ENCODE results near the gene DECR2. TPM values are rescaled to one million over a fixed set of nuclear protein-coding genes. Genes with fewer than 3 reads are reported as not detected.
A peak's percentile ranks its signal among the peaks of the same experiment; 100 is the strongest.

Gene DECR2
- total and polyA plus RNA-seq, 9 of the 15 experiments (the other 6 are each of a cell fraction or from before 2014, with no cell fraction given), result 1.0 to 31.9 (median 10.3) TPM

- 5% methylated on average over 41 of the region's 123 CpGs for WGBS (ENCODE audit: insufficient coverage, low coverage, missing lambda C conversion rate)
- H3K9ac ChIP-seq (ENCODE audit: insufficient read depth in 1 of 2, low read depth in 2 of 2, low read length in 2 of 2), result peak within 1 kb of the TSS; percentile 80 to 98
- no peaks in the 10 kb centered on the region for H3K9me3 ChIP-seq (replicated peaks; ENCODE audit: control insufficient read depth, insufficient read depth, low read depth, low read length)
- intact Hi-C loops (cut with micrococcal nuclease), result no loop called here
- peak; percentile 69 for ATAC-seq
- peaks cover 7% of the 10 kb centered on the region; the same call in 2 of the 3 replicates for H3K36me3 ChIP-seq (ENCODE audit: control insufficient read depth, insufficient read depth, low read length)
- no peaks in the 10 kb centered on the region for H3K27me3 ChIP-seq (ENCODE audit: control insufficient read depth in 2 of 2, insufficient read depth in 2 of 2, low read length in 2 of 2)
- peaks cover 33% of the 10 kb centered on the region for H3K79me2 ChIP-seq (ENCODE audit: control insufficient read depth, insufficient read depth, low read length)
- no peaks in the 10 kb centered on the region for H3K9me1 ChIP-seq (ENCODE audit: control insufficient read depth, insufficient read depth, low read length)
- H3K4me1 ChIP-seq (replicated peaks in 1 of 2; ENCODE audit: control insufficient read depth in 2 of 2, insufficient read depth in 2 of 2, low read length in 2 of 2), result peaks cover 7 to 70% of the 10 kb centered on the region in 2 experiments; a peak in 4 of 5 replicates
- CTCF ChIA-PET (ENCODE audit: low intra/inter-chr PET ratio), result interaction anchor here (0.6 kb wide), 1 partner anchor 72 kb away, joined by 3 read pairs; no protein-coding TSS in a partner anchor
- peak within 1 kb of the TSS; percentile 75 for H3K27ac ChIP-seq (ENCODE audit: extremely low read depth, low read depth, low read length)
- peak within 1 kb of the TSS; percentile 87 for H3K4me2 ChIP-seq (ENCODE audit: insufficient read depth, low read length)
- in situ Hi-C loops (cut with MboI), result no loop called here
- H3K4me3 ChIP-seq, result peak within 1 kb of the TSS; percentile 94
- H2AFZ ChIP-seq (ENCODE audit: low read depth, low read length), result peak within 1 kb of the TSS; percentile 85
- POLR2A ChIA-PET, result interaction anchor here (0.6 to 1.5 kb wide), 5 partner anchors 11 to 140 kb away, joined by 3 to 5 read pairs (median 3); partner anchors contain the start of genes DECR2, MRPL28 and NME4
- BruUV-seq (replicated peaks), result TSS peak; percentile 85
- DNase-seq (ENCODE audit: extremely low read depth in 1 of 4, low spot score in 3 of 4), result peak; percentile 67 to 94 (median 92)
- no peaks in the 10 kb centered on the region for H4K20me1 ChIP-seq (replicated peaks; ENCODE audit: control insufficient read depth, insufficient read depth, low read length)
- peak; percentile 59 for FAIRE-seq
- no peak for TF ChIP-seq ZNF655 (CRISPR knock-in tag; IDR thresholded peaks at IDR 0.05)
- no peak for TF ChIP-seq DPF2 (IDR thresholded peaks at IDR 0.05)
- 0 out of 4 replicates have a peak, but pooled peaks of 1 of the 2 experiments have one; percentile 13 for TF ChIP-seq UBTF (IDR thresholded peaks at IDR 0.05; ENCODE audit: borderline replicate concordance in 1 of 2, low read depth in 2 of 2, low read length in 2 of 2)
- no peak for TF ChIP-seq ZNF780A (CRISPR knock-in tag; IDR thresholded peaks at IDR 0.05)
- TF ChIP-seq MLLT1 (IDR thresholded peaks at IDR 0.05), result no peak
- TF ChIP-seq ZNF668 (CRISPR knock-in tag; IDR thresholded peaks at IDR 0.05), result no peak
- TF ChIP-seq ZNF561 (CRISPR knock-in tag; conservative IDR thresholded peaks at IDR 0.05), result no peak
- TF ChIP-seq TFAM (CRISPR knock-in tag; conservative IDR thresholded peaks at IDR 0.05), result no peak
- peak; percentile 53 for TF ChIP-seq TAF1 (IDR thresholded peaks at IDR 0.05; ENCODE audit: control insufficient read depth, extremely low read depth, insufficient read depth, low read length, severe bottlenecking)
- no peak for TF ChIP-seq ZMIZ1 (IDR thresholded peaks at IDR 0.05; ENCODE audit: low read depth in 2 of 2, low read length in 2 of 2)
- no peak for TF ChIP-seq SRSF9 (IDR thresholded peaks at IDR 0.05; ENCODE audit: borderline replicate concordance, low read depth, low read length)
Measured at GRCh38 chr16:381789-382717, 19.6 kb upstream of the DECR2 start, which contains the start of gene PGAP6. Gene PGAP6 (minus strand): TSS chr16:381978. CDS start chr16:381821, 157 bp downstream.

All from K562 (cell line).